ENCODE measurements around the gene GNE.
"Not testable (repeated sequence)": the region's sequence is repeated elsewhere in the genome, so short reads cannot be mapped to it uniquely, and the experiment has no call there.

Gene GNE

DNA sequence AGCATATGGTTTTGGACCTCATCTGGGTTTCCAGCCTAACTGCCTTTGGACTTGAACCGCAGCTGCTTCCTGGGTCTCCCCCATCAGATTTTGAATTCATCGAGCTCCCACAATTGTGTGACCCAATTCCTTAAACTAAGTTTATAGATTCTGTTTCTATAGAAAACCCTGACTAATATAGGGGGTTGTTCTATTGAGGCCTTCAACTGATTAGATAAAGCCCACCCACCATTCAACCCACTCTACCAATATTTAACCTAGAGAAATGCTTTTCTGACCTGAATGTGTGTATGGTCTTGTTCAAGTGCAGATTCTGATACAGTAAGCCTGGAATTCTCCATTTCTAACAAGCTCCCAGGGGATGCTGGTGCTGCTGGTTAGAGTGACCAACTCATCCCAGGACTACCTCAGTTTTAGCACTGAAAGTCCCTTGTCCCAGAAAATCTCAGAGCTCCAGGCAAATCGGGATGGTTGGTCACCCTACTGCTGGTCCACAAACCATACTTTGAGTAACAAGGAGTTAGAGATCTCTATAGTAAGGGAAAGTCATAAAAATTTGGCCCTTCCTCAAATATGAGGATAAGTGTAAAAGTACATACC is 31.7 kb upstream of the GNE start:
- H3K9ac ChIP-seq (ENCODE audit: low read length), result no peak overlapping the region
- H3K27me3 ChIP-seq (ENCODE audit: control insufficient read depth, insufficient read depth, low read length), result no peaks in the 10 kb centered on the region
- H3K9me3 ChIP-seq (ENCODE audit: control insufficient read depth, low read depth, low read length), result no peaks in the 10 kb centered on the region
- no peaks in the 10 kb centered on the region for H3K36me3 ChIP-seq (ENCODE audit: control insufficient read depth, low read depth, low read length)
- H3K4me1 ChIP-seq (ENCODE audit: control insufficient read depth, low read depth, low read length), result no peaks in the 10 kb centered on the region
- no peak overlapping the region for H3K4me3 ChIP-seq (ENCODE audit: low read length)
- H3K27ac ChIP-seq (ENCODE audit: low read length), result no peak overlapping the region

DNA sequence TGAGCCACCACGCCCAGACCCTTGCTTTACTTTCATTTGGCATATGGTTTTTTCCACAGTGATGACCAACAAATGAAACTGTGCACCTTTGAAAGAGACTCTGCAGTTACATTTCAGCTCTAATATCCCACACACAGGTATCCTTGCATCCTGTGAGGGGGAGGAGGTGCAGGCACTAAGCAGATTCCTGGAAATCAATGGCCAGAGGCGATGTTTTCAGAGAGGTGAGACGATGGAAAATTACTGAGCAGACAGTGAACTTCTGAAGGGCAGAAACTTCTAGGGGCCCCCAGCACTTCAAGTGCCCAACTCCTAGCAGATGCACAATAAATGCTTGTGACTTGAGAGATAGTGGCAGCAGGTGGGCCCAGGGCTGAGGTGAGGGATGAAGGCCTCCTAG is 29.8 kb upstream of the GNE start:
- no peaks in the 10 kb centered on the region for H3K27me3 ChIP-seq (ENCODE audit: control insufficient read depth, insufficient read depth, low read length)
- no peak overlapping the region for H3K9ac ChIP-seq (ENCODE audit: low read length)
- H3K27ac ChIP-seq (ENCODE audit: low read length), result no peak overlapping the region
- no peaks in the 10 kb centered on the region for H3K36me3 ChIP-seq (ENCODE audit: control insufficient read depth, low read depth, low read length)
- H3K4me3 ChIP-seq (ENCODE audit: low read length), result no peak overlapping the region
- no peaks in the 10 kb centered on the region for H3K4me1 ChIP-seq (ENCODE audit: control insufficient read depth, low read depth, low read length)
- no peaks in the 10 kb centered on the region for H3K9me3 ChIP-seq (ENCODE audit: control insufficient read depth, low read depth, low read length)

DNA sequence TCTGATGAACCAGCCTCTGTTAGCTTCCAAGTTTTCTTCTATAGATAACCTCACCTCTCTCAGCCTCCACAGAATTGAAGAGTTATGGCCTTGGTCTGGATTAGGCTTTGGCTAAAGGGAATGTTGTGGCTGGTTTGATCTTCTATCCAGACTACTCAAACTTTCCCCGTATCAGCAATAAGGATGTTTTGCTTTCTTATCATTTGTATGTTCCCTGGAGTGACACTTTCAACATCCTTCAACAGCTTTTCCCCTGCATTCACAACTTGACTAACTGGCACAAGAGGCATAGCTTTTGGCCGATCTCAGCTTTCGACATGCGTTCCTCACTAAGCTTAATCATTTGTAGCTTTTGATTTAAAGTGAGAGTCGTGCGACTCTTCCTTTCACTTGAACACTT is 28.1 kb upstream of the GNE start:
- H3K27me3 ChIP-seq (ENCODE audit: control insufficient read depth, insufficient read depth, low read length), result no peaks in the 10 kb centered on the region
- no peak overlapping the region for H3K9ac ChIP-seq (ENCODE audit: low read length)
- no peaks in the 10 kb centered on the region for H3K4me1 ChIP-seq (ENCODE audit: control insufficient read depth, low read depth, low read length)
- no peaks in the 10 kb centered on the region for H3K9me3 ChIP-seq (ENCODE audit: control insufficient read depth, low read depth, low read length)
- no peak overlapping the region for H3K4me3 ChIP-seq (ENCODE audit: low read length)
- H3K27ac ChIP-seq (ENCODE audit: low read length), result no peak overlapping the region
- no peaks in the 10 kb centered on the region for H3K36me3 ChIP-seq (ENCODE audit: control insufficient read depth, low read depth, low read length)

DNA sequence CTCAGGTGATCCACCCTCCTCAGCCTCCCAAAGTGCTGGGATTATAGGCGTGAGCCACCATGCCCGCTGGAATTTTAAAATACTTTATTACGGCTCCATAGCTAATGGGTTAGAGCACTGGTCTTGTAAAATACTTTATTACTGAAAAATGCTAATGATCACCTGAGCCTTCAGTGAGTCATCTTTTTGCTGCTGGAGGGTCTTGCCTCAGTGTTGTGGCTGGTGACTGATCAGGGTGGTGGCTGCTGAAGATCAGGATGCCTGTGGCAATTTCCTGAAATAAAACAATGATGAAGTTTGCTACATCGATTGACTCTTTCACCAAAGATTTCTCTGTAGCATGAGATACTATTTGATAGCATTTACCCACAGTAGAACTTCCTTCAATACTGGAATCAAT is 26.0 kb upstream of the GNE start:
- H3K4me3 ChIP-seq (ENCODE audit: low read length), result no peak overlapping the region
- no peak overlapping the region for H3K27ac ChIP-seq (ENCODE audit: low read length)
- no peaks in the 10 kb centered on the region for H3K9me3 ChIP-seq (ENCODE audit: control insufficient read depth, low read depth, low read length)
- H3K36me3 ChIP-seq (ENCODE audit: control insufficient read depth, low read depth, low read length), result no peaks in the 10 kb centered on the region
- no peaks in the 10 kb centered on the region for H3K4me1 ChIP-seq (ENCODE audit: control insufficient read depth, low read depth, low read length)
- no peaks in the 10 kb centered on the region for H3K27me3 ChIP-seq (ENCODE audit: control insufficient read depth, insufficient read depth, low read length)
- no peak overlapping the region for H3K9ac ChIP-seq (ENCODE audit: low read length)

DNA sequence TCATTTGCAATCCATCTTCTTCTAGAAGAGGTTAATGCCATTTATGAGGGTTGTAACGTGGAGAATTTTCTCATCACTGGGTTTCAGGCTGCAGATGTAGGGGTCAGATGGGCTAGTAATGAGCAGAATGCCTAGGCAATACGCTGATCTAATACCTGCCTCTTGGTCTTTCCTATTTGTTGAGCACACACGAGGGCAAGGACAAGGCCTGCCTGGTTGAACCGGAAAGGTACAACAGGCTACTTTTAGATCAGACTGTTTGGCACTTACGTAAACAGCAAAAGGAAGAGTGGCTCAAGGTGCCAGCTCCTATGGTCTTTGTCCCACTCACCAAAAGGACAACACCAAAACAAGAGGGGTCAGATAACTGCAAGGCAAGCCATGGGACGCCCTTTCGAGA is 24.0 kb upstream of the GNE start:
- no peak overlapping the region for H3K4me3 ChIP-seq (ENCODE audit: low read length)
- no peaks in the 10 kb centered on the region for H3K9me3 ChIP-seq (ENCODE audit: control insufficient read depth, low read depth, low read length)
- H3K9ac ChIP-seq (ENCODE audit: low read length), result no peak overlapping the region
- H3K27ac ChIP-seq (ENCODE audit: low read length), result no peak overlapping the region
- no peaks in the 10 kb centered on the region for H3K36me3 ChIP-seq (ENCODE audit: control insufficient read depth, low read depth, low read length)
- no peaks in the 10 kb centered on the region for H3K27me3 ChIP-seq (ENCODE audit: control insufficient read depth, insufficient read depth, low read length)
- no peaks in the 10 kb centered on the region for H3K4me1 ChIP-seq (ENCODE audit: control insufficient read depth, low read depth, low read length)

DNA sequence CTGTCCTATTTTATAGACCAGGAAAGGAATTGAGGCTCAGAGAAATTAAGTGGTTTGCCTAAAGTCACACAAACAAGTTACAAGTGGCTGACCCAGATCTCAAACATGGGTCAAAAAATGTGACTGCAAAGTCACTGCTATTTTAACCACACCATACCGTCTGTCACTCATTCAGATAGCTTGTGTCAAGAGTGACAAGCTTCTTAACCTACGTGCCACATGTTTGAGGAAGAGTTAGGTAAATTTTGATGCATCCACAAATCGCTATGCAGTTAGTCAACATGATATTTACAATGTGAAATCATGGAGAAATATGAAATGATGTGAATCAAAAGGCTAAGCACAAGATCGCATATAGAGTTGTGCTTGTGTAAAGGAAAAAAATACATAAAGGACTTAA is 22.7 kb upstream of the GNE start:
- Histone ChIP-seq H3K27me3 (ENCODE audit: control insufficient read depth, insufficient read depth, low read length) (no peaks in the 10 kb centered on the region), H3K9ac (ENCODE audit: low read length) (no peak overlapping the region), H3K4me3 (ENCODE audit: low read length) (no peak overlapping the region), H3K27ac (ENCODE audit: low read length) (no peak overlapping the region), H3K9me3 (ENCODE audit: control insufficient read depth, low read depth, low read length) (no peaks in the 10 kb centered on the region), H3K4me1 (ENCODE audit: control insufficient read depth, low read depth, low read length) (no peaks in the 10 kb centered on the region), H3K36me3 (ENCODE audit: control insufficient read depth, low read depth, low read length) (no peaks in the 10 kb centered on the region)

DNA sequence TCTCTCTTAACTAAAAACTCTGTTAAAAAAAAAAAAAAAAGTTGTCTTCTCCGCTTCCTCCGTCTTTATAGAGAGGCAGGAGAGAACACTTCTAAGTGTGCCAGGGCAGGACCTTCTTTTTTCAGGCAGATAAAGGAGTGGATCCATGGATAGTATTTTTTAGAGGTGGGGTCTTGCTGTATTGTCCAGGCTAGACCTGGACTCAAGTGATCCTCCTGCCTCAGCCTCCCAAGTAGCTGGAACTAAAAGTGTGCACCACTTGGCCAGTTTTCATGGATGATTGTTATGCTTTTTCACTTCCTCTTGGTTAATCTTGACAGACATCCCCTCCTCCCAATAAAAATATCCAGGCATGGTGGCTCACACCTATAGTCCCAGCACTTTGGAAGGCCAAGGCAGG is 20.0 kb upstream of the GNE start:
- Histone ChIP-seq H3K27me3 (ENCODE audit: control insufficient read depth, insufficient read depth, low read length) (no peaks in the 10 kb centered on the region), H3K4me1 (ENCODE audit: control insufficient read depth, low read depth, low read length) (no peaks in the 10 kb centered on the region), H3K4me3 (ENCODE audit: low read length) (no peak overlapping the region), H3K27ac (ENCODE audit: low read length) (no peak overlapping the region), H3K9ac (ENCODE audit: low read length) (no peak overlapping the region), H3K9me3 (ENCODE audit: control insufficient read depth, low read depth, low read length) (no peaks in the 10 kb centered on the region), H3K36me3 (ENCODE audit: control insufficient read depth, low read depth, low read length) (no peaks in the 10 kb centered on the region)

DNA sequence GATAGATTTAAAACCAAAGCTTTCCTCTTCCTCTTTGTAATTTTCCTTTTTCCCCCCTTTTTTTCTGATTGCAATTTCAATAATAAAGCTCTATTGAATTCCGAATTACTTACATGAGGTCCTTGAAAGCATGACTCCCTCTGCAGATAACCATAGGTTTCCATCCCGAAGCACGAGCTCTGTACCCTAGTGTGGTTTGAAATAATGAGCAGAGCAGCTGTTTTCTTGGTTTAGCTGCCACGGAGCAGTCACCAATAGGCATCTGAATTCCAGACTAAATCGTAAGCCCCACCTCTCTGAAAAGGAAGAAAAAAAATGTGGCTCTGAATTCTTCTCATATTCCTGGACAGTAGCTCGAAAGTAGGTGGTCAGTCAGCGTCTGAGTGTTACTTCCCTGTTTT is 18.5 kb upstream of the GNE start:
- Histone ChIP-seq H3K4me3 (ENCODE audit: low read length) (no peak overlapping the region), H3K9me3 (ENCODE audit: control insufficient read depth, low read depth, low read length) (no peaks in the 10 kb centered on the region), H3K9ac (ENCODE audit: low read length) (no peak overlapping the region), H3K4me1 (ENCODE audit: control insufficient read depth, low read depth, low read length) (no peaks in the 10 kb centered on the region), H3K27me3 (ENCODE audit: control insufficient read depth, insufficient read depth, low read length) (no peaks in the 10 kb centered on the region), H3K27ac (ENCODE audit: low read length) (no peak overlapping the region), H3K36me3 (ENCODE audit: control insufficient read depth, low read depth, low read length) (no peaks in the 10 kb centered on the region)

DNA sequence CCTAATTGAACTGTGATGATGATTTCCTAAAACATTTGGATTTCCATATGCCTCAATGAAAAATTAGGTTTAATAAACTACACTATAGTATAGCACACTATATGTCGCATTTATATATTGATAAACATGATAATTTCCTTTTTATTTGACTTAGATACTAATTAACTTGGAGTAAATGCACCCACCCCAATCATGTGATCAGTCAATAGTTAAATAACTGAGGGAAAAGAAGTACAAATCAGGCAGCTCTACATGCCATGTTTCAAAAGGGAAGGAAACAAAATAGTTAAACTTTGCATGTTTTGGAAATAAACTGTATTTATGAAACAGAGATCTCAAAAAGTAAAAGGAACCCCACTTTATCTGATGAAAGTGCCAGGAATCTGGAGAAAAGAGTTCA is 18.0 kb upstream of the GNE start:
- H3K4me1 ChIP-seq (ENCODE audit: control insufficient read depth, low read depth, low read length), result no peaks in the 10 kb centered on the region
- H3K27ac ChIP-seq (ENCODE audit: low read length), result no peak overlapping the region
- no peaks in the 10 kb centered on the region for H3K27me3 ChIP-seq (ENCODE audit: control insufficient read depth, insufficient read depth, low read length)
- no peaks in the 10 kb centered on the region for H3K9me3 ChIP-seq (ENCODE audit: control insufficient read depth, low read depth, low read length)
- no peak overlapping the region for H3K4me3 ChIP-seq (ENCODE audit: low read length)
- no peaks in the 10 kb centered on the region for H3K36me3 ChIP-seq (ENCODE audit: control insufficient read depth, low read depth, low read length)
- no peak overlapping the region for H3K9ac ChIP-seq (ENCODE audit: low read length)

DNA sequence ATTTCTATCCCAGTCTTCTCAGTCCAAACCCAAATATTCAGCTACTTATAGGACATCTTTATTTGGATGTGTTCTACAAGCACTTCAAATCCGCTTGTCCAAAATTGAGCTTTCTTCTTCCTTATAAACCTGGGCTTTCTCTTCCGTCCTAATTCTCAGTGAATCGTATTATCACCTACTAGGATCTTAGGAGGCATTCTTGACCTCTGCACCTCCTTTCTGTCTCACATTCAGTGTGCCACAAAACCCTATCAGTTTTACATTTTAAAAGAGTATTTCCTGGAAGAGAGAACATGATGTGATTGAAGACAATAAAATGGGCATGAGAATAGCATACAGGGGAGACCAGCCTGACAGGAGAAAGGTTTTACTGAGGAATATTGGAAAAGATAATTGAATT is 16.8 kb upstream of the GNE start:
- no peak overlapping the region for H3K27ac ChIP-seq (ENCODE audit: low read length)
- no peaks in the 10 kb centered on the region for H3K4me1 ChIP-seq (ENCODE audit: control insufficient read depth, low read depth, low read length)
- no peaks in the 10 kb centered on the region for H3K36me3 ChIP-seq (ENCODE audit: control insufficient read depth, low read depth, low read length)
- no peak overlapping the region for H3K4me3 ChIP-seq (ENCODE audit: low read length)
- no peaks in the 10 kb centered on the region for H3K9me3 ChIP-seq (ENCODE audit: control insufficient read depth, low read depth, low read length)
- H3K27me3 ChIP-seq (ENCODE audit: control insufficient read depth, insufficient read depth, low read length), result no peaks in the 10 kb centered on the region
- H3K9ac ChIP-seq (ENCODE audit: low read length), result no peak overlapping the region

DNA sequence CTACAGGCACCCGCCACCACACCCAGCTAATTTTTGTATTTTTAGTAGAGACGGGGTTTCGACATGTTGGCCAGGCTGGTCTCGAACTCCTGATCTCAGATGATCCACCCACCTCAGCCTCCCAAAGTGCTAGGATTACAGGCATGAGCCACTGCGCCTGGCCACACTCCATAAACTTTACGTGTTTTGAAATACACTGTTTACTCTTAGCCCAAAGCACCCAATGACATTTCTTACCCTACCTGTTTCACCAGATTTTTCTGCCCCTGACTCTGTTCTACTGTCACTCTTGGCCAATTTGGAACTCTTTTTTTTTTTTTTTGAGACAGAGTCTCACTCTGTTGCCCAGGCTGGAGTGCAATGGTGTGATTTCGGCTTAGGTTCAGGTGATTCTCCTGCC is 15.1 kb upstream of the GNE start:
- H3K4me1 ChIP-seq (ENCODE audit: control insufficient read depth, low read depth, low read length); H3K9me3 ChIP-seq (ENCODE audit: control insufficient read depth, low read depth, low read length); H3K4me3 ChIP-seq (ENCODE audit: low read length); H3K27ac ChIP-seq (ENCODE audit: low read length); H3K9ac ChIP-seq (ENCODE audit: low read length); H3K36me3 ChIP-seq (ENCODE audit: control insufficient read depth, low read depth, low read length); H3K27me3 ChIP-seq (ENCODE audit: control insufficient read depth, insufficient read depth, low read length): not testable (repeated sequence)

DNA sequence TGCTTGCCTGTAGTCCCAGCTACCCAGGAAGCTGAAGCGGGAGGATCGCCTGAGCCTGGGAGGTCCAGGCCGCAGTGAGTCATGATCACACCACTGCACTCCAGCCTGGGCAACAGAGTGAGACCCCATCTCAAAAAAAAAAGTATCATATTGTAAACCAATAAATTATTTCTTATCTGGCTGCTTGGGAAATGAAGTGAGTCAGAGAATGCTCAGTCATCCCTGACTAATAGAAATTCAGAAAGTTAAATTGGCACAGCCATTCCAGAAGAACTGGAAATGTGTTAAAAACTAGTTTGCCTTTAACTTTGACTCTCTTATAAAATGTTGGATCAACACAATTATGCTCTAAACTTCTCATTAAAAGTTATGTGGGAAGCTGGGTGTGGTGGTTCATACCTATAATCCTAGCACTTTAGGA is 9.8 kb upstream of the GNE start:
- H3K4me1 ChIP-seq (ENCODE audit: control insufficient read depth, low read depth, low read length), result no peaks in the 10 kb centered on the region
- H3K9ac ChIP-seq (ENCODE audit: low read length), result no peak overlapping the region
- H3K36me3 ChIP-seq (ENCODE audit: control insufficient read depth, low read depth, low read length), result no peaks in the 10 kb centered on the region
- no peaks in the 10 kb centered on the region for H3K27me3 ChIP-seq (ENCODE audit: control insufficient read depth, insufficient read depth, low read length)
- no peaks in the 10 kb centered on the region for H3K9me3 ChIP-seq (ENCODE audit: control insufficient read depth, low read depth, low read length)
- no peak overlapping the region for H3K4me3 ChIP-seq (ENCODE audit: low read length)
- no peak overlapping the region for H3K27ac ChIP-seq (ENCODE audit: low read length)

Data from iPS-18a (cell line).